Eye (tissue), 1 donor: ENCODE results near the gene STAM.
A peak's percentile ranks its signal among the peaks of the same experiment; 100 is the strongest.

Experiments used
- DNase-seq: peaks from one replicate; pipeline ENCODE4 v3.0.0-alpha.2; 2015

STAM gene

GRCh38 chr10:17648243-17649035 is 4.5 kb downstream of the STAM start:
- DNase-seq = no peak

- DNase-seq = no peak
Observed at GRCh38 chr10:17649052-17649451, 5.1 kb downstream of the STAM start.

GRCh38 chr10:17649836-17650235 is 5.9 kb downstream of the STAM start:
- DNase-seq = no peak

- DNase-seq = no peak
Observed at GRCh38 chr10:17650416-17650815, 6.5 kb downstream of the STAM start.

GRCh38 chr10:17651896-17652295 is 7.9 kb downstream of the STAM start:
- DNase-seq = no peak

- DNase-seq = no peak
Observed at GRCh38 chr10:17652585-17652984, 8.6 kb downstream of the STAM start.

GRCh38 chr10:17655009-17655408 is 11.1 kb downstream of the STAM start:
- DNase-seq = no peak

GRCh38 chr10:17655567-17656146 is 11.7 kb downstream of the STAM start:
- DNase-seq = no peak

GRCh38 chr10:17657103-17657500 is 13.2 kb downstream of the STAM start:
- DNase-seq = no peak

GRCh38 chr10:17659365-17659764 is 15.4 kb downstream of the STAM start:
- no peak for DNase-seq

- no peak for DNase-seq
Observed at GRCh38 chr10:17660921-17661320, 17.0 kb downstream of the STAM start.

GRCh38 chr10:17661510-17661909 is 17.6 kb downstream of the STAM start:
- no peak for DNase-seq

GRCh38 chr10:17662193-17663138 is 18.5 kb downstream of the STAM start:
- DNase-seq = no peak

- no peak for DNase-seq
Observed at GRCh38 chr10:17663450-17663849, 19.5 kb downstream of the STAM start.

- DNase-seq = no peak
Observed at GRCh38 chr10:17665747-17666146, 21.8 kb downstream of the STAM start.

- no peak for DNase-seq
Observed at GRCh38 chr10:17668435-17669184, 24.7 kb downstream of the STAM start.

GRCh38 chr10:17669185-17669872 is 25.4 kb downstream of the STAM start:
- no peak for DNase-seq

- DNase-seq = no peak
Observed at GRCh38 chr10:17671307-17671706, 27.4 kb downstream of the STAM start.

- DNase-seq = peak; percentile 30
Observed at GRCh38 chr10:17673471-17674061, 29.6 kb downstream of the STAM start.

- no peak for DNase-seq
Observed at GRCh38 chr10:17674566-17674965, 30.6 kb downstream of the STAM start.

- DNase-seq = no peak
Observed at GRCh38 chr10:17675638-17676037, 31.7 kb downstream of the STAM start.

GRCh38 chr10:17676919-17677318 is 33.0 kb downstream of the STAM start:
- no peak for DNase-seq
